ENCODE data around the gene TPM4. TPM values are rescaled to one million over a fixed set of nuclear protein-coding genes. Genes with fewer than 3 reads are reported as not detected.
"Not testable (repeated sequence)": the region's sequence is repeated elsewhere in the genome, so short reads cannot be mapped to it uniquely, and the experiment has no call there.

Gene TPM4
- total and polyA plus RNA-seq, 2 donors, result 131 to 253 TPM

DNA sequence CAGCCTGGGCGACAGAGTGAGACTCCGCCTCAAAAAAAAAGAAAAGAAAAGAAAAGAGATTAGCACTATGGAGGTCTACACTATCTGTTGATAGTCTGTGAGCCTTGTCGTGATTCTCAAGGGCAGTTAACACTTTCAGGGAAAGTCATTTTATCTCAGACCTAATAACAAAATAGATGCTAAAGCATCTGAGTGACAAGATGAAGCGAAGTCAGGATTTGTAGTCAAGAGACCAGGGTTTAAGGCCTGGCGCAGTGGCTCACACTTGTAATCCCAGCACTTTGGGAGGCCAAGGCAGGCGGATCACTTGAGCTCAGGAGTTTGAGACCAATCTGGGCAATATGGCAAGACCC lies 22.1 kb downstream of the TPM4 start:
- peaks cover 0 to 20% of the 10 kb centered on the region in 2 donors for H3K4me1 ChIP-seq (ENCODE audit: control insufficient read depth in 2 of 2, insufficient read depth in 2 of 2, low read length in 2 of 2)
- WGBS, result 96% methylated on average over 6 of the region's 6 CpGs
- no peak overlapping the region for H3K4me3 ChIP-seq (ENCODE audit: low read length in 2 of 2)
- H3K27me3 ChIP-seq (ENCODE audit: control insufficient read depth in 2 of 2, insufficient read depth in 1 of 2, low read length in 1 of 2), result no peaks in the 10 kb centered on the region
- no peak overlapping the region for H3K27ac ChIP-seq (ENCODE audit: low read depth in 1 of 2, low read length in 1 of 2)
- H3K9me3 ChIP-seq (ENCODE audit: control insufficient read depth in 2 of 2, insufficient read depth in 1 of 2, low read length in 1 of 2), result no peaks in the 10 kb centered on the region
- H3K36me3 ChIP-seq (ENCODE audit: control insufficient read depth in 2 of 2, insufficient read depth in 2 of 2, low read length in 1 of 2), result peaks cover 75 to 81% of the 10 kb centered on the region in 2 donors
- no peak for DNase-seq (ENCODE audit: low read depth in 6 of 9, low spot score in 9 of 9)

DNA sequence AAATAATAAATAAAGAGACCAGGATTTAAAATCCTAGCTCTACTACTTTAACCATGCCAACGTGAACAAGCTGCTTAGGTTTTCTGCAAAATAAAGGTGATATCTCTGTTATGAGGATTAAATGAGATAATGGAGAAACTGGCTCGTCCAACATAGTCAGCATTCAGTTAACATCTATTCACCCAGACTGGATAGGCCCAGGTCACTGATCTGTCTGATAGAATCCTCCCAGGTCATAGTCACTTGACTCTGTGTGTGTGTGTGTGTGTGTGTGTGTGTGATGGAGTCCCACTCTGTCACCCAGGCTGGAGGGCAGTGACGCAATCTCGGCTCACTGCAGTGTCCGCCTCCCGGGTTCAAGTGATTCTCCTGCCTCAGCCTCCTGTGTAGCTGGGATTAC lies 22.5 kb downstream of the TPM4 start:
- H3K9me3 ChIP-seq (ENCODE audit: control insufficient read depth in 2 of 2, insufficient read depth in 1 of 2, low read length in 1 of 2), result no peaks in the 10 kb centered on the region
- H3K4me3 ChIP-seq (ENCODE audit: low read length in 2 of 2), result no peak overlapping the region
- no peaks in the 10 kb centered on the region for H3K27me3 ChIP-seq (ENCODE audit: control insufficient read depth in 2 of 2, insufficient read depth in 1 of 2, low read length in 1 of 2)
- no peak for DNase-seq (ENCODE audit: low read depth in 6 of 9, low spot score in 9 of 9)
- H3K36me3 ChIP-seq (ENCODE audit: control insufficient read depth in 2 of 2, insufficient read depth in 2 of 2, low read length in 1 of 2), result peaks cover 75 to 81% of the 10 kb centered on the region in 2 donors
- peaks cover 0 to 20% of the 10 kb centered on the region in 2 donors for H3K4me1 ChIP-seq (ENCODE audit: control insufficient read depth in 2 of 2, insufficient read depth in 2 of 2, low read length in 2 of 2)
- over 99% methylated on average over 6 of the region's 6 CpGs for WGBS
- no peak overlapping the region for H3K27ac ChIP-seq (ENCODE audit: low read depth in 1 of 2, low read length in 1 of 2)

DNA sequence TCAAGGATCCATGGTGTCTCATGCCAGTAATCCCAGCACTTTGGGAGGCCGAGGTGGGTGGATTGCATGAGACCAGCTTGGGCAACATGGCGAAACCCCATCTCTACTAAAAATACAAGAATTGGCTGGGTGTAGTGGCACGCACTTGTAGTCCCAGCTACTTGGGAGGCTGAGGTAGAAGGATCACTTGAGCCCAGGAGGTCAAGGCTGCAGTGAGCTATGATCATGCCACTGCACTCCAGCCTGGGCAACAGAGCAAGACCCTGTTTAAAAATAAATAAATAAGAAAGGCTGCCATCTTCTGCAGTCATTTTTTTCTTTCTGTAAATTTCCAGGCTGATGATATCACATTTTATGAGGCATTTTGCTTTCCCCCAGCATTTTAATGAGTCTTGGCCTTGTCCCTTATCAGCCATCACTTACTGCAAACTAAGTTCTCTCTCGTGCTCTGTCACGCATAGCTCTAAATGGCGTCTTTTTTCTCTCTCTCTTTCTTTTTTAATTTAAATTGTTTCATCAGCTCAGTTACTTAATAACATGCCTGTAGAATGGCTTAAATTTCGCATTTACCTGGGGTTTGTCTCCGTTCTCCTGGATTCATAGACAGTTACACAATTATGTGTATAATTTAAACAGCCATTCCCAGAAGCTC lies 23.1 kb downstream of the TPM4 start:
- H3K9me3 ChIP-seq (ENCODE audit: control insufficient read depth in 2 of 2, insufficient read depth in 1 of 2, low read length in 1 of 2); H3K27me3 ChIP-seq (ENCODE audit: control insufficient read depth in 2 of 2, insufficient read depth in 1 of 2, low read length in 1 of 2); H3K27ac ChIP-seq (ENCODE audit: low read depth in 1 of 2, low read length in 1 of 2); H3K4me3 ChIP-seq (ENCODE audit: low read length in 2 of 2); DNase-seq (ENCODE audit: low read depth in 6 of 9, low spot score in 9 of 9): not testable (repeated sequence)
- WGBS, result 97% methylated on average over 8 of the region's 8 CpGs
- peaks cover 0 to 17% of the 10 kb centered on the region in 2 donors for H3K4me1 ChIP-seq (ENCODE audit: control insufficient read depth in 2 of 2, insufficient read depth in 2 of 2, low read length in 2 of 2)
- H3K36me3 ChIP-seq (ENCODE audit: control insufficient read depth in 2 of 2, insufficient read depth in 2 of 2, low read length in 1 of 2), result peaks cover 71 to 76% of the 10 kb centered on the region in 2 donors

DNA sequence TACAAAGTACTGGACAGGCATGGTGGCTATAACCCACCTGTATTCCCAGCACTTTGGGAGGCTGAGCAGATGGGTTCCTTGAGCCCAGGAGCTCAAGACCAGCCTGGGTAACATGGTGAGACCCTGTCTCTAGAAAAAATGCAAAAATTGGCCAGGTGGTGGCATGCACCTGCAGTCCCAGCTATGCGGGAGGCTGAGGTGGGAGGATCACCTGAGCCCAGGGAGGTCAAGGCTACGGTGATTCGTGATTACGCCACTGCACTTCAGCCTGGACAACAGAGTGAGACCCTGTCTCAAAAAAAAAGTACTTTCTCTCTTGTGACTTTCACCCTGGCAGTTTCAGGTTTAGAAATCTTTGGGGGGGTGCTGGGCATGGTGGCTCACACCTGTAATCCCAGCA lies 24.2 kb downstream of the TPM4 start:
- DNase-seq (ENCODE audit: low read depth in 6 of 9, low spot score in 9 of 9), result no peak
- Histone ChIP-seq H3K36me3 (ENCODE audit: control insufficient read depth in 2 of 2, insufficient read depth in 2 of 2, low read length in 1 of 2) (peaks cover 62 to 65% of the 10 kb centered on the region in 2 donors), H3K27ac (ENCODE audit: low read depth in 1 of 2, low read length in 1 of 2) (no peak overlapping the region), H3K4me1 (ENCODE audit: control insufficient read depth in 2 of 2, insufficient read depth in 2 of 2, low read length in 2 of 2) (peaks cover 0 to 6% of the 10 kb centered on the region in 2 donors), H3K4me3 (ENCODE audit: low read length in 2 of 2) (no peak overlapping the region), H3K27me3 (ENCODE audit: control insufficient read depth in 2 of 2, insufficient read depth in 1 of 2, low read length in 1 of 2) (no peaks in the 10 kb centered on the region), H3K9me3 (ENCODE audit: control insufficient read depth in 2 of 2, insufficient read depth in 1 of 2, low read length in 1 of 2) (no peaks in the 10 kb centered on the region)
- WGBS, result over 99% methylated on average over 4 of the region's 4 CpGs

DNA sequence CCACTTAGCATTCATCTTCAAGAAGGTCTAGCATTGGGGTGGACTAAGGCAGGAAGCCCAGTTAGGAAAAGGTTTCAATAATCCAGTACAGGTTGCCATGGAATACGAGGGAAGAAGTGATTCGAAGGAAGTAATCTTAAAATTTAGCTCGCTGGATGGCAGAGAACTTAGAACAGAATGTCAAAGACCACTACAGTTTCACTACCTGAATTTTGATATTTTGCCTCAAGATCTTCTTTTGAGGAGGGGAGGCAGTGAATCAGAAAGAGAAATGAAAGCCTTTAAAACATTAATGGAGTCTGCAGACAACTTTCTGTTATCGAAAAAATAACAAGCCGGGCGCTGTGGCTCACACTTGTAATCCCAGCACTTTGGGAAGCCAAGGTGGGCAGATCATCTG lies 28.4 kb downstream of the TPM4 start:
- H3K36me3 ChIP-seq (ENCODE audit: control insufficient read depth in 2 of 2, insufficient read depth in 2 of 2, low read length in 1 of 2), result peaks cover 28 to 37% of the 10 kb centered on the region in 2 donors
- no peak for DNase-seq (ENCODE audit: low read depth in 6 of 9, low spot score in 9 of 9)
- H3K27ac ChIP-seq (ENCODE audit: low read depth in 1 of 2, low read length in 1 of 2), result no peak overlapping the region
- no peak overlapping the region for H3K4me3 ChIP-seq (ENCODE audit: low read length in 2 of 2)
- no peaks in the 10 kb centered on the region for H3K27me3 ChIP-seq (ENCODE audit: control insufficient read depth in 2 of 2, insufficient read depth in 1 of 2, low read length in 1 of 2)
- peaks cover 0 to 2% of the 10 kb centered on the region in 2 donors for H3K4me1 ChIP-seq (ENCODE audit: control insufficient read depth in 2 of 2, insufficient read depth in 2 of 2, low read length in 2 of 2)
- 97% methylated on average over 6 of the region's 6 CpGs for WGBS
- no peaks in the 10 kb centered on the region for H3K9me3 ChIP-seq (ENCODE audit: control insufficient read depth in 2 of 2, insufficient read depth in 1 of 2, low read length in 1 of 2)

DNA sequence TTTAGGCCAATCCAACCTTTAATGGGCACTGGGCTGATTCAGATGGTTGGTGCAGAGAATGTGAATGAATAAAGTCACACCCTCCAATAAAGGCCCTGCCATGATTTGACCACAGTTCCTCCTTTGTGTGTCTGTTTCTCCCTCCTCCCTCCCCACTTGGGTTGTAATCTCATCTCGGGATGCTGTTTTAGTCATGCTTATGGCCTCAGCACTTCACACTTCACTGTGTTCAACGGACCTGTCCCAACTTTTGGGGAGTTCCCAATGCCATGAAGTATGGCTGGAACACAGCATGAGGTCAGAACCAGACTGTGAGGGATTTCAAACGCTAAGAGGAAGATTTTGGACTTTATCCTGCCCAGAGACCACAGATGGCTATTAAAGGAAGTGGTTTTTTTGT lies 29.8 kb downstream of the TPM4 start:
- 47% methylated on average over 3 of the region's 3 CpGs for WGBS
- Histone ChIP-seq H3K9me3 (ENCODE audit: control insufficient read depth in 2 of 2, insufficient read depth in 1 of 2, low read length in 1 of 2) (no peaks in the 10 kb centered on the region), H3K36me3 (ENCODE audit: control insufficient read depth in 2 of 2, insufficient read depth in 2 of 2, low read length in 1 of 2) (peaks cover 18 to 24% of the 10 kb centered on the region in 2 donors), H3K27me3 (ENCODE audit: control insufficient read depth in 2 of 2, insufficient read depth in 1 of 2, low read length in 1 of 2) (no peaks in the 10 kb centered on the region), H3K27ac (ENCODE audit: low read depth in 1 of 2, low read length in 1 of 2) (no peak overlapping the region), H3K4me3 (ENCODE audit: low read length in 2 of 2) (no peak overlapping the region), H3K4me1 (ENCODE audit: control insufficient read depth in 2 of 2, insufficient read depth in 2 of 2, low read length in 2 of 2) (peaks cover 0 to 8% of the 10 kb centered on the region in 2 donors)
- DNase-seq (ENCODE audit: low read depth in 6 of 9, low spot score in 9 of 9), result no peak

DNA sequence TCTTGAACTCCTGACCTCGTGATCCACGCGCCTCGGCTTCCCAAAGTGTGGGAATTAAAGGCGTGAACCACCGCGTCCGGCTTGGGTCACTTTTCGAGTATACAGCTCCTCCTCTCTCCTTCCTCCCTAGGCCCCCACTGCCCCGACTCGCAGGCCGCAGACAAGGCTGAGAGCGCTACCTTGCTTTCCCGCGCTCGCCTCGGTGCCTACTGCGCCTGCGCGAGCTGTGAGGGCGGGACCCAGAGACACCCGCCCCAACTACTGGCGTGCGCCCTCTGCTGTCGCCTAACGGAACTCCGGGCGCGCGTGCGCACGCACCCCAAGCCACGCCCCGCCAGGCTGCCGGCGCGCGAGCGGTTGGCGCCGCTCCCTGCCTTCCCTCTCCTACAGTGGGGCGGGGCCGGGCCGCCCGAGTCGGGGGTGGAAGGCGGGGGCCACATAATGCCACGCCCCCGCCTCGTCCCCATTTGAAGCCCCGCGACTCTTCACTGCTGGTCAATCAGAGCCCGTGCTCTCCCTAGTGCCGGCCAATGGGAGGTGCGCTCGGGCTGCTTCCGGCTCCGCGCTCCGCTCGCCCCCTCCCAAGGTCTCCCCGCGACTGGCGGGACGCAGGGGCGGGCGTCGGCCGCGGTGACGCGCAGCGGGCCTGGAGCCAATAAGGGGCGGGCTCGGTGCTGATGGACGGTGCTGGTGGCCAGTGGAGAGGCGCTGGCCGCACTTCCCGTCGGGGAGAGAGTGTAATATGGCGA lies 35.0 kb downstream of the TPM4 start, which contains the start of gene RAB8A:
RAB8A (plus strand) TSS at position 730 of the 749 bp plus-strand sequence; CDS start at position 743, 13 bp downstream.
- H3K36me3 ChIP-seq (ENCODE audit: control insufficient read depth in 2 of 2, insufficient read depth in 2 of 2, low read length in 1 of 2), result peaks cover 15 to 24% of the 10 kb centered on the region in 2 donors
- H3K27me3 ChIP-seq (ENCODE audit: control insufficient read depth in 2 of 2, insufficient read depth in 1 of 2, low read length in 1 of 2), result no peaks in the 10 kb centered on the region
- peaks cover 9 to 23% of the 10 kb centered on the region in 2 donors for H3K4me1 ChIP-seq (ENCODE audit: control insufficient read depth in 2 of 2, insufficient read depth in 2 of 2, low read length in 2 of 2)
- WGBS, result 1% methylated on average over 81 of the region's 81 CpGs
- H3K9me3 ChIP-seq (ENCODE audit: control insufficient read depth in 2 of 2, insufficient read depth in 1 of 2, low read length in 1 of 2), result no peaks in the 10 kb centered on the region
- peak within 1 kb of the TSS; percentile 56 to 97 for H3K4me3 ChIP-seq (ENCODE audit: low read length in 2 of 2)
- peak; percentile 89 to 99 (median 97) for DNase-seq (ENCODE audit: low read depth in 6 of 9, low spot score in 9 of 9)
- peak within 1 kb of the TSS; percentile 77 to 86 for H3K27ac ChIP-seq (ENCODE audit: low read depth in 1 of 2, low read length in 1 of 2)

DNA sequence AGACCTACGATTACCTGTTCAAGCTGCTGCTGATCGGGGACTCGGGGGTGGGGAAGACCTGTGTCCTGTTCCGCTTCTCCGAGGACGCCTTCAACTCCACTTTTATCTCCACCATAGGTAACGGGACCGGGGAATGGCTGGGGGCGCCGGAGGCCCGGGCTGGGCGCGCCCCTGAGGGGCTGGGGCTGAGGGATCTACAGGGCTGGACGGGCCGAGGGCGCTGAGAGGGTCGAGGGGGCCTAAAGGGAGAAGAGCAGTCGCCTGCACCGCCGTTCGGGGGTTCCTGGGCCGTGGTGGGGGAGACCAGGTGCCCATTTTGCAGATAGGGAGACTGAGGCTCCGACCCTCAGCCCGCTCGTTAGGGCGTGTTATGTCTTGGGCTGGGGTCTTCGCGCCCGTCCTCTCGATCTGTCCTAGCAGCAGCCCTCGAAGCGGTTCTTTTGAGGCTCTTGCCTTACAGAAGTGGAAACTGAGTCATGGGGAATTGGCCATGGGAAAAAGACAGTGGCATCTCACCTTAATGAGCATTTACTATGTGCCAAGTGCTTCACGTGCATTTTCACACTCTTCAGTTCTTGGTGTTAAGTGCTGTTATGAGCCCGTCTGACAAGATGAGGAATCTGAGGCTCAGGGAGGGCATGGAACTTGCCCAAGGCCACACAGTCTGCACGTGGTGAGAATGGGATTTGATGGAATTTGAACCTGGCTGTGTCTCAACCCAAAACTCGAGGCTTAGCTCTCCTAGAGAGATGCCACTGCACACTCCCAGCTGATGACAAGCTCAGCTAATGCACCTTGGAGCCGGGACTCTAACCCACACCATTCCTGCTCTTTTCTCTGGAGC lies 35.8 kb downstream of the TPM4 start:
- DNase-seq (ENCODE audit: low read depth in 6 of 9, low spot score in 9 of 9), result no peak
- 3% methylated on average over 37 of the region's 37 CpGs for WGBS
- Histone ChIP-seq H3K9me3 (ENCODE audit: control insufficient read depth in 2 of 2, insufficient read depth in 1 of 2, low read length in 1 of 2) (no peaks in the 10 kb centered on the region), H3K27ac (ENCODE audit: low read depth in 1 of 2, low read length in 1 of 2) (peak overlapping the region; percentile 77 to 86), H3K27me3 (ENCODE audit: control insufficient read depth in 2 of 2, insufficient read depth in 1 of 2, low read length in 1 of 2) (no peaks in the 10 kb centered on the region), H3K4me3 (ENCODE audit: low read length in 2 of 2) (peak overlapping the region; percentile 56 to 97), H3K4me1 (ENCODE audit: control insufficient read depth in 2 of 2, insufficient read depth in 2 of 2, low read length in 2 of 2) (peaks cover 9 to 23% of the 10 kb centered on the region in 2 donors), H3K36me3 (ENCODE audit: control insufficient read depth in 2 of 2, insufficient read depth in 2 of 2, low read length in 1 of 2) (peaks cover 18 to 25% of the 10 kb centered on the region in 2 donors)

All from thymus (tissue), 11 donors.